WTC11 (cell line): ENCODE results near the gene KNL1. TPM values are rescaled to one million over a fixed set of nuclear protein-coding genes. Genes with fewer than 3 reads are reported as not detected.

ENCODE experiments used
- ATAC-seq: fragments of 200-7000 bp; cut with Tn5 transposase; 2 replicates; pipeline ENCODE4 v1.10.0; 2021; ENCODE audit warnings: mild to moderate bottlenecking, moderate library complexity
- CTCF ChIA-PET: fragments of 300-600 bp; sonication (Branson Sonifier 250); formaldehyde crosslinking; loops from one replicate; lab custom pipeline; 2021; ENCODE audit warnings: antibody characterized with exemption; lab: Charles Lee
- POLR2A ChIA-PET: fragments of 350-600 bp; sonication (Branson Sonifier 250); formaldehyde crosslinking; loops from one replicate; lab custom pipeline; 2021; ENCODE audit warnings: antibody characterized with exemption; lab: Charles Lee
- DNase-seq: peaks from one replicate; pipeline ENCODE4 v3.0.0; 2021; ENCODE audit warnings: low spot score
- H3K27ac Mint-ChIP-seq: 2 replicates; pipeline ENCODE4 v1.8.0; 2021; ENCODE audit warnings: mixed read lengths
- H3K27me3 Mint-ChIP-seq: 2 replicates; pipeline ENCODE4 v1.8.0; 2021; ENCODE audit warnings: low read depth, mild to moderate bottlenecking, moderate library complexity, mixed read lengths
- H3K36me3 Mint-ChIP-seq: 2 replicates; pipeline ENCODE4 v1.8.0; 2021; ENCODE audit warnings: mixed read lengths
- H3K4me1 Mint-ChIP-seq: 2 replicates; pipeline ENCODE4 v1.8.0; 2022; ENCODE audit warnings: mixed read lengths
- H3K4me3 Mint-ChIP-seq: 2 replicates; pipeline ENCODE4 v1.8.0; 2021; ENCODE audit warnings: mild to moderate bottlenecking, moderate library complexity, mixed read lengths
- H3K9me3 Mint-ChIP-seq: 2 replicates; pipeline ENCODE4 v1.8.0; 2021; ENCODE audit warnings: mixed read lengths
- ATF2 ChIP-seq: sonication (generic); formaldehyde crosslinking; IDR thresholded peaks from 2 replicates; pipeline ENCODE4 v1.8.1; 2022; ENCODE audit warnings: low read depth, missing genetic modification reagents, borderline replicate concordance
- CTCF ChIP-seq: fragments of 200-600 bp; IDR thresholded peaks from 2 replicates; pipeline ENCODE4 v1.8.0; 2022; ENCODE audit warnings: antibody characterized with exemption
- EMX1 ChIP-seq: fragments of 250-450 bp; sonication (Bioruptor Pico); IDR thresholded peaks from 2 replicates; pipeline ENCODE4 v1.8.0; 2021; ENCODE audit warnings: mild to moderate bottlenecking
- FOXK1 ChIP-seq: sonication (generic); formaldehyde crosslinking; IDR thresholded peaks from 2 replicates; pipeline ENCODE4 v1.8.0; 2022; ENCODE audit warnings: mild to moderate bottlenecking, moderate library complexity, missing genetic modification reagents
- FOXP4 ChIP-seq: sonication (generic); formaldehyde crosslinking; IDR thresholded peaks from 2 replicates; pipeline ENCODE4 v1.8.0; 2022; ENCODE audit warnings: mild to moderate bottlenecking, missing genetic modification reagents
- GRHL2 ChIP-seq: fragments of 250-450 bp; sonication (Bioruptor Pico); IDR thresholded peaks from 2 replicates; pipeline ENCODE4 v1.8.0; 2022; ENCODE audit warnings: mild to moderate bottlenecking, moderate library complexity; ENCODE audit not compliant: insufficient replicate concordance, severe bottlenecking
- HMGA2 ChIP-seq: fragments of 250-450 bp; sonication (Bioruptor Pico); IDR thresholded peaks from 2 replicates; pipeline ENCODE4 v1.4.0; 2021; ENCODE audit warnings: mild to moderate bottlenecking, moderate library complexity
- IRF2 ChIP-seq: sonication (generic); formaldehyde crosslinking; IDR thresholded peaks from 2 replicates; pipeline ENCODE4 v1.8.0; 2022; ENCODE audit warnings: low read depth, missing genetic modification reagents, borderline replicate concordance
- JAZF1 ChIP-seq: fragments of 250-450 bp; sonication (Bioruptor Pico); IDR thresholded peaks from 2 replicates; pipeline ENCODE4 v1.9.0; 2021; ENCODE audit warnings: moderate library complexity, mild to moderate bottlenecking, inconsistent platforms
- MXD4 ChIP-seq: fragments of 250-450 bp; sonication (Bioruptor Pico); IDR thresholded peaks from 2 replicates; pipeline ENCODE4 v1.8.0; 2021; ENCODE audit warnings: mild to moderate bottlenecking, moderate library complexity, borderline replicate concordance
- PREB ChIP-seq: sonication (generic); formaldehyde crosslinking; IDR thresholded peaks from 2 replicates; pipeline ENCODE4 v1.8.1; 2022; ENCODE audit warnings: mild to moderate bottlenecking, missing genetic modification reagents, moderate library complexity, borderline replicate concordance
- RELA ChIP-seq: sonication (generic); formaldehyde crosslinking; IDR thresholded peaks from 2 replicates; pipeline ENCODE4 v1.8.1; 2022; ENCODE audit warnings: missing genetic modification reagents, mild to moderate bottlenecking, borderline replicate concordance
- RORB ChIP-seq: fragments of 250-450 bp; sonication (Bioruptor Pico); IDR thresholded peaks from 2 replicates; pipeline ENCODE4 v1.9.0; 2021; ENCODE audit warnings: mild to moderate bottlenecking
- TP53 ChIP-seq: sonication (generic); formaldehyde crosslinking; IDR thresholded peaks from 2 replicates; pipeline ENCODE4 v1.8.1; 2023; ENCODE audit warnings: mild to moderate bottlenecking, missing genetic modification reagents
- USF2 ChIP-seq: sonication (generic); formaldehyde crosslinking; IDR thresholded peaks from 2 replicates; pipeline ENCODE4 v1.8.1; 2023; ENCODE audit warnings: mild to moderate bottlenecking, missing genetic modification reagents, moderate library complexity
- ZNF121 ChIP-seq: sonication (generic); formaldehyde crosslinking; IDR thresholded peaks from 2 replicates; pipeline ENCODE4 v1.8.0; 2023; ENCODE audit warnings: missing genetic modification reagents
- ZNF532 ChIP-seq: fragments of 250-450 bp; sonication (Bioruptor Pico); IDR thresholded peaks from 2 replicates; pipeline ENCODE4 v1.9.0; 2021; ENCODE audit warnings: mild to moderate bottlenecking, borderline replicate concordance
- total RNA-seq: library from RNA; stranded (reverse); gene quantifications from 3 replicates; pipeline ENCODE4 v1.2.3, GENCODE V29; 2021
- TF ChIP-seq, protein P1 (sequence below): fragments of 250-450 bp; sonication (Bioruptor Pico); IDR thresholded peaks from 2 replicates; pipeline ENCODE4 v1.9.0; 2021; ENCODE audit warnings: moderate library complexity, mild to moderate bottlenecking, inconsistent platforms, borderline replicate concordance
- TF ChIP-seq, protein P2 (sequence below): sonication (generic); formaldehyde crosslinking; IDR thresholded peaks from 2 replicates; pipeline ENCODE4 v1.8.0; 2023; ENCODE audit warnings: missing genetic modification reagents

The KNL1 gene
- total RNA-seq, 1 experiment from 2014 or later, result 24.0 TPM

DNA sequence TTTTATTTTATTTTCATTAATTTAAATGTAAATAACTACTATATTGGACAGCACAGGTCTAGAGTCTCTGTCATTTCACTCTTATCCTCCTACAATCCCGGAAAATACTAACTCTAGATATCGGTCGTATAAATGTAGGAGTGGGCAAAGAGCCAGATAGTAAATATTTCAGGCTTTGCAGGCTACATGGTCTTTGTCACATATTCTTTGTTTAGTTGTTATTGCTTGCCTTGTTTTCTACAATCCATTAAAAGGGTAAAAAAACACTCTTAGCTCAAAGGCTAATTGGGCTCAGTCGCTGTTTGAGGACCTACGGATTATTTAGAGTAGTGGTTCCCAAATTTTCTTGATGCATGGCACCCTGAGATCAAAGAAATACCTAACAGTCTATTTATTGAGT, 1.7 kb downstream of the KNL1 start:
- ChIA-PET CTCF (no interaction called here), POLR2A (no interaction called here)
- Mint-ChIP-seq H3K36me3 (no peaks in the 10 kb centered on the region), H3K4me1 (peaks cover 21% of the 10 kb centered on the region), H3K9me3 (no peaks in the 10 kb centered on the region), H3K27ac (no peak overlapping the region), H3K4me3 (no peak overlapping the region), H3K27me3 (no peaks in the 10 kb centered on the region; the same call in 1 of the 2 replicates)
- DNase-seq (no peak), ATAC-seq (no peak)
- no peak for TF ChIP-seq RELA (CRISPR knock-in tag)
- TF ChIP-seq JAZF1 (CRISPR knock-in tag), result no peak
- TF ChIP-seq, protein P1, sequence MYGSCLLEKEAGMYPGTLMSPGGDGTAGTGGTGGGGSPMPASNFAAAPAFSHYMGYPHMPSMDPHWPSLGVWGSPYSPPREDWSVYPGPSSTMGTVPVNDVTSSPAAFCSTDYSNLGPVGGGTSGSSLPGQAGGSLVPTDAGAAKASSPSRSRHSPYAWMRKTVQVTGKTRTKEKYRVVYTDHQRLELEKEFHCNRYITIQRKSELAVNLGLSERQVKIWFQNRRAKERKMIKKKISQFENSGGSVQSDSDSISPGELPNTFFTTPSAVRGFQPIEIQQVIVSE (CRISPR knock-in tag), result no peak
- no peak for TF ChIP-seq CTCF
- TF ChIP-seq, protein P2, sequence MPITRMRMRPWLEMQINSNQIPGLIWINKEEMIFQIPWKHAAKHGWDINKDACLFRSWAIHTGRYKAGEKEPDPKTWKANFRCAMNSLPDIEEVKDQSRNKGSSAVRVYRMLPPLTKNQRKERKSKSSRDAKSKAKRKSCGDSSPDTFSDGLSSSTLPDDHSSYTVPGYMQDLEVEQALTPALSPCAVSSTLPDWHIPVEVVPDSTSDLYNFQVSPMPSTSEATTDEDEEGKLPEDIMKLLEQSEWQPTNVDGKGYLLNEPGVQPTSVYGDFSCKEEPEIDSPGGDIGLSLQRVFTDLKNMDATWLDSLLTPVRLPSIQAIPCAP (CRISPR knock-in tag), result no peak
- TF ChIP-seq FOXP4, result no peak
- TF ChIP-seq MXD4 (CRISPR knock-in tag), result no peak
- no peak for TF ChIP-seq RORB (CRISPR knock-in tag)
- TF ChIP-seq TP53, result no peak
- no peak for TF ChIP-seq EMX1 (CRISPR knock-in tag)
- no peak for TF ChIP-seq FOXK1 (CRISPR knock-in tag)
- TF ChIP-seq HMGA2 (CRISPR knock-in tag), result no peak
- TF ChIP-seq ZNF532, result no peak
- TF ChIP-seq ZNF121 (CRISPR knock-in tag), result no peak
- no peak for TF ChIP-seq USF2 (CRISPR knock-in tag)
- TF ChIP-seq PREB (CRISPR knock-in tag), result no peak
- no peak for TF ChIP-seq GRHL2 (CRISPR knock-in tag)
- no peak for TF ChIP-seq ATF2 (CRISPR knock-in tag)
- TF ChIP-seq IRF2 (CRISPR knock-in tag), result no peak
